Measurements from ENCODE around the gene GGA1. TPM values are rescaled to one million over a fixed set of nuclear protein-coding genes. Genes with fewer than 3 reads are reported as not detected.

Gene GGA1
- total RNA-seq, 1 experiment from 2014 or later, result 36.5 TPM

DNA sequence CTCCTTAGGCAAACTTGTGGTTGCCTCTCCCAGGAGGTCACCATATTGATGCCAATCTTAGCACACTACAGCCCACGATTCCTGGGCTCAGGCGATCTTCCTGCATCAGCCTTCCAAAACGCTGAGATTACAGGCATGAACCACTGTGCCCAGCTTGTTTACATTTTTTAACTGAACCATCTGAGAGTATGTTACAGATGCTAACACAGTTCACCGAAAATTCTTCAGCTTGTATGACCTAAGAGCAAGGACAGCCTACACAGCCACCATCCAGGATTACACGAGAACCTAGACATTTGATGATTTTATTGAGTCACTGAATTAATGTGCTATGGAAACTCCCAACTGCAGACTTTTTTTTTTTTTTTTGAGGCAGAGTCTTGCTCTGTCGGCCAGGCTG, 61.0 kb downstream of the GGA1 start:
- DNase-seq (ENCODE audit: extremely low read depth, low read depth), result no peak

DNA sequence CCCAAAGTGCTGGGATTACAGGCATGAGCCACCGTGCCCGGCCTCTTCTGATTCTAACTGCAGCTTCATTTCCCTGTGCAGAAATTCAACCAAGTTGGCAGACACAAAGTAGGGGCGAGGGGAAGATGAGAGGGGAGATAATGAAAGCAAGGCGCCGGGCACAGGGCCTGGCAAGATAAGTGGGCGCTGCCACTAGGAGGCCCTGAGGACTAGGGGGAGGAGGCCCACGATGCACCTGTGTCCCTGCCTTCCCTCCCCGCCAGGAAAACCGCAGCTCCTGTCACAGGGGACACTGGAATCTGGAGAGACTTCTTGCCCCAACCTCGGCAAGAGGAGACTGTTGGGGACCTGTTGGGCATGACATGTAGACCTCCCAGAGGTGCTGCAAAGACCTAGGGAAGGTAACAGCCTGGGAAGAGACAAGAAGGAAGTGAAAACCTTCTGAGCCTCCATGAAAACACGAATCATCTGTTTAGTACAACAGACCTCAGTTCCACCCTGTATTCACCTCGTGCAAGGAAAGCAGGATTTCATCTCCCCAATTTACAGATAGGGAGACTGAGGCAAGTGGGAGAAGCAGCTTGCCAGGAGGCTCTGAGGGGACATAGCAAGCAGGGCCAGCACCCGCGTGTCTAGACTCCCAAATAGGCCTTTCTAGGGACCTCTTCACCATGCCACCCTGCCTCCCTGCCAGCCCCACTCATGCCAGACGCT, 63.7 kb downstream of the GGA1 start:
- DNase-seq (ENCODE audit: extremely low read depth, low read depth), result no peak

DNA sequence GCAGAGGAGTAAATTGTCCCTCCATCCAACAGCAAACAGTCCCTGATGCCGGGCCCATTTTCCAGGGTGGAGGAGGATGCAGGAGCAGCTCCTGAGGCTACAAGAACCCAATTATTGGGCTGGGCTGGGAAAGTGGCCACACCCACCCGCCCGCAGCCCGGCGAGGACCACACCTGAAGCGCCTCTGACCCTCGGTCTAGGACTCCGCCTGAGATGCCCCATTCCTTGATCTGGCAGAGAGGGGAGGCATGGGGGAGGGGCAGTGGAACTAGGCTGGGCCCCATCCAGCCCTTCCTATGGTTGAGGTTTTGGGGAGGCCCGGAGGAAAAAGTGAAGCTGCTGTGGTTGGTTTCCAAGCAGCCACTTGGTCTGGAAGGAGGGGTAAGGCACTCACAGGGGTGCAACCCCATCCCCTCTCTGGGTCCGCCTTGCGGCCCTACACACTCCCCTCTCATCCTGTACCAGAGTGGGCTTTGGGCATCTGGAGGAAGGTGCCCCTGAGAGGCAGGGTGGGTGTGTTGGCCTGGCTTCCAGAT, 64.4 kb downstream of the GGA1 start:
- DNase-seq (ENCODE audit: extremely low read depth, low read depth), result no peak

DNA sequence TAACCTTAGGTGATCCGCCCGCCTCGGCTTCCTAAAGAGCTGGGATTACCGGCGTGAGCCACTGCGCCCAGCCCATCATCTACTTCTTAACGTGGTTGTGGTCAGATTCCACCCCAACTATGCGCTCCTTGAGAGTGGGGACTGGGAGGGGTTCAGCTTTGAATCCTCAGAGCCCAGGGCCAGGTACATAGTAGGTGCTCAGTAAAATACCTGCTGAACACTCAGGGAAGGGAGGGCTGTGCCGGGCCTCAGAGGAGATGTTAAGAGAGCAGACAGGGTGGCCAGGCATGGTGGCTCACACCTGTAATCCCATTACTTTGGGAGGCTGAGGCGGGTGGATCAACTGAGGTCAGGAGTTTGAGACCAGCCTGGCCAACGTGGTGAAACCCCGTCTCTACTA, 65.6 kb downstream of the GGA1 start:
- DNase-seq (ENCODE audit: extremely low read depth, low read depth), result no peak

DNA sequence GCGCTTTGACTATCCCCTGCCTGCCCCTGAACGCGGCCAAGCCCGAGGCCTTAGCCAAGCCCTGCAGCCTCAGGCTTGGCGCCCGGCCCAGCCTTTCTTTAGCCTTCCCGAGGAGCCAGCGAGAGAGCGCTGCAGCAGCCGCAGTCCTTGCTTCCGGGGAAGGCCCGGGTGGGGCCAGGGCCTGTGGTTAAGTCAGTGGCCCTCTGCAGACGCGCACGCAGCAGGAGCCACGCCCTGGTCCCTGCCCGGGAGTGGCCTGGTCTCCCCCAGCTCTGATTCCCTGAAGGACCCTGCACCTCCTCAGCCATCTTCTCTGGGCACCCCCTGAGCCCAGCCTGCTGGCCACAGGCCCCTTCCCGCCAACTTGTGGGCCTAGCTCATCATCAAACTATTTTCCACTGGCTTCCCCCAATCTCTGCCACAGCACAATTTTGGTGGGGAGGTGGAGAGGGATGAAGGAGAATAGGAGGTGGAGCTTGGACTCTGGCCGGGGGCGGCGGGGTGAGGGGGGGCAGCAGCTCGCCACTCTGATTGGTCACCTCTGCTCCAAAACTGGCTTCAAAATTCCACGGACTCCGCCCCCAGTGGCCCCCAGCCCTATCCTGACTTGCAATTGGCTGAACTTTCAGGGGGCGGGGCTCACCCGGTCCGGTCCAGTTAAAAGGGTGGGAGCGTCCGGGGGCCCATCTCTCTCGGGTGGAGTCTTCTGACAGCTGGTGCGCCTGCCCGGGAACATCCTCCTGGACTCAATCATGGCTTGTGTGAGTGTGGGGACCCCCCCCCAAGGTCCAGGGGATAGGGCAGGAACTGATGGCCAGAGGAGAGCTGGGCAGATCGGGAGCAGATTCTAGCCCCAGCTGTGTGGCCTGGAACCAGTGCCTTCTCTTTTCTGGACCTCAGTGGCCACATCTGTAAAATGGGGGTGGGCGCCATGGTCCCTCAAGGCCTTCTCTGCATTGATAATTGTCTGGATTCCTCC, 66.6 kb downstream of the GGA1 start, which contains the start of gene LGALS1:
TSS of gene LGALS1 (plus strand) at position 686 of the 979 bp plus-strand sequence. CDS start at position 753, 67 bp downstream.
- DNase-seq (ENCODE audit: extremely low read depth, low read depth), result peak; percentile 88

DNA sequence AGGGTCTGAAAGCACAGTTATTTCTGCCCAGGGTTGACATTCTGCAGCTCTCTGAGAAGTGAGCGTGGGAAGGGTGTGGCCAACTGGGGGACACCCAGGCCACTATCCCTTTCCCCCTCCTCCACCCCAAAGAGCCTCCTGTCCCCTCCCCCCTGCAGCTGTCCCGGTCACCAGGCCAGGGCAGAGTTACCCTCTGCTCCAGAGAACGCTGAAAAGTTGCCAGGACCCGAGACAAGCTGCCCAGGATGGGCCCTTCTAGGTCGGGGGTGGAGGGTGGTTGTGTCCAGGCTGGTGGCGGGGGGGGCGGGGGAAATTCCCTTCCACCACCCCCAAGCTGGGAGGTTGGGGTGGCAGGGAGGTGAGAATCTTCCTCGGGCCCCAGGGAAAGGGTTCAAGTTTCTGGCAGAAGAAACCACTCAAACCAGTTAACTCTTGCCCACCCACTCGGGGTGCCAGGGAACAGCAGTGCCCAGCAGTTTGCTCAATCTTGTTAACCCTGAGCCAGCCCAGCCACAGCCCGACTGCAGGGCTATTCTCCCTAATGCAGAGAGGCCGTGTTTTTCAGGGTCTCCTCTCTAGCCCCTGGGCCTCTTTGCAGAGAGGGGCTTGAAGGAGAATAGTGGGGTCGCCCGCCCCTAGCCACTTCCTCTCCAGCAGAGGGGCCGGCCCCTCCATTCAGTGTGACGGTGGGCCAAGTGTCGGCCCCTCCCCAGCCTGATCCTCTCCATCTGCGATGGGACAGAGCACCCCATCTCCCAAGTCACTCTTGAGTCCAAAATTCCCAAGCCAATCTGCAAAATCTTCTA, 67.5 kb downstream of the GGA1 start:
- DNase-seq (ENCODE audit: extremely low read depth, low read depth), result no peak

DNA sequence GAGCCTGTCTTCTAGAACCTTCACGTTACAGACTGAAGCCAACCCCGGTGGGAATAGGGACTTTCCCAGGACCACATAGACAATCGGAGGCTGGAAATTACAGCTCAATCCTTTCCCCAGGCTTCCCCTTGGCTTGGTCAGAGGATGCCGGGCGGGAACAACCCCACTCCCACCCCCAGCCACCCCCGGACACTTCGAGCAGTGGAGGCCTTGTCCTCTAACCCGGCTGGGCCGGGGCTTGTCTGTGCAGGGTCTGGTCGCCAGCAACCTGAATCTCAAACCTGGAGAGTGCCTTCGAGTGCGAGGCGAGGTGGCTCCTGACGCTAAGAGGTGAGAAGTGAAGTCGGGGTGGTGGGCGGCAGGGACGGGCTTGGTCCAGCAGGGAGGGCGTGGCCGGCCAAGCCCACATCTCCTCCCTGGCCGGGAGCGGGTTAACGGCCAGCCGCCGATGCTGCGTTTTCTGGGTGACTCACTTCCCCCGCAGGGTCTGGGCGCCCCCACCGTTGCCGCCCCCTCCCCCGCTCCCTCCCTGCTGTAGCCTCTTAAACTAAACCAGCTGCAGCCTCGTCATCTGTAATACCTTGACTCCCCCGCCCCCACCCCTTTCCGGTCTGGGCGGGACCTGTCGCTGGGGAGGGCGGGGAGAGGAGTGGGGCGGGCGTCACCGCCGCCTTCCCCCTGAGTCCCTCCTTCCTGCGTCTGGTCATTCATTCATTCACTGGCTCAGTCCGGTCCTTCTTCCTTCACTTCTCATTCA, 68.3 kb downstream of the GGA1 start:
- peak; percentile 75 for DNase-seq (ENCODE audit: extremely low read depth, low read depth)

DNA sequence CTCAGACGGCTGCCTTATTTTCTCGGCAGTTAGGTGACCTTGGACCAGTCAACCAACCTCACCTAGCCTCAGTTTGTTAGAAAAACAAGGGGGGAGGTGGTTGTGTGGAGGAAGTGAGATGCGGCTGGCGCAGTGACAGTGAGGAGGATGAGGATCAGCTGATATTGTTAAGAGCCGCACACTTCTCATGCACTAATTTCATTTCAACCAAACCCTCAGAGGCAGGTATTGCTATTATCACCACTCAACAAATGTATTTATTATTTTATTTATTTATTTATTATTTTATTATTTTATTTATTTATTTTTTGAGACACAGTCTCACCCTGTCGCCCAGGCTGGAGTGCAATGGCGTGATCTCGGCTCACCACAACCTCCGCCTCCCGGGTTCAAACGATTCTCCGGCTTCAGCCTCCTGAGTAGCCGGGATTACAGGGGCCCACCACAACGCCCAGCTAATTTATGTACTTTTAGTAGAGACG, 68.9 kb downstream of the GGA1 start:
- DNase-seq (ENCODE audit: extremely low read depth, low read depth), result no peak

DNA sequence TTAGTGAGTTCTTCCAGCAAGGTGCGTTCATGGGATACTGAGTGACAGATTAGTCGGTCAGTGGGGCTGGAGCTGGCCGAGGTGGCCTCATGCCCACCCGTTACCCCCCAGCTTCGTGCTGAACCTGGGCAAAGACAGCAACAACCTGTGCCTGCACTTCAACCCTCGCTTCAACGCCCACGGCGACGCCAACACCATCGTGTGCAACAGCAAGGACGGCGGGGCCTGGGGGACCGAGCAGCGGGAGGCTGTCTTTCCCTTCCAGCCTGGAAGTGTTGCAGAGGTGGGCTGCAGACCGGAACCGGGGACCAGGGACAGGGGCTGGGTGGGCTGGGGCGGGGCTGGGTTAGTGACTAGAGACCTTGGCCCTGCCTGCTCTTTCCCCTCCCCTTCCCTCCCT, 69.7 kb downstream of the GGA1 start:
- no peak for DNase-seq (ENCODE audit: extremely low read depth, low read depth)

DNA sequence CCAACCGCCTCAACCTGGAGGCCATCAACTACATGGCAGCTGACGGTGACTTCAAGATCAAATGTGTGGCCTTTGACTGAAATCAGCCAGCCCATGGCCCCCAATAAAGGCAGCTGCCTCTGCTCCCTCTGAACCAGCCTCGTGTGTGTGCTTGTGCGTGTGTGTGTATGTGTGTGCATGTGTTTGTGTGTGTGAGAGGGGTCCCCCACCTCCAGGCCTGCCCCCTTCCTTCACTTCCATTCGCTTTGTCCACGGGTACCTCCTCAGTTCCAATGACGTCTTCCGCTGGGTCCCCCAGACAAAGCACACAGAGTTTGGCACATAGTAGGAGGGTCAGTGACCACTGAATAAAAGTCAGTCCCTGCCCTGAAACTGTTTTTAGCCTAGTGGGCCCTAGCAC, 71.0 kb downstream of the GGA1 start:
- DNase-seq (ENCODE audit: extremely low read depth, low read depth), result no peak

DNA sequence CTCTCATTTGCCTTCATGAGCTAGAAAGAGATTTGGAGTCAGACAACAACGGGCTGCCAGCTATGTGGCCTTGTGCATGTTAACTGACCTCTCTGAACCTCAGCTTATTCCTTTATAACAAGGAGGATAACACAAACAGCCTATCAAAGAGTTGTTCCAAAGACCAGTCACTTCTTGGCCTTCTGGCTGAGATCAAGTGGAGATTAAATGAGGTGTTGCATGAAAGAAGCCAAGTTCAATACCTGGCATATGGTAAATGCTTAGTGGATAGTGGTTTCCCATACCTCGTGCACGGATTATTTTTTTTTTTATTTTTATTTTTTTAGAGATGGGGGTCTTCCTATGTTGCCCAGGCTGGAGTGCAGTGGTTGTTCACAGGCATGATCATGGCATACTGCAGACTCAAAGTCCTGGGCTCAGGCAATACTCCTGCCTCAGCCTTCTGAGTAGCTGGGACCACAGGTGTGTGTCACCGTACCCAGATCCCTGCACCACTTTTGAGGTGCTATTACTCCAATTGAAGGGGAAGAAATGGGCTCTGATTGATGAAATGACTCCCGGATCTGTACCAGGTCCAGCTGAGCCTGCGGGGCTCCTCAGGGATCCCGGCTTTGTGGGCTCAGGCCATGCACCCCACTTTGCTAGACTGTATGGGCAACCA, 71.7 kb downstream of the GGA1 start:
- DNase-seq (ENCODE audit: extremely low read depth, low read depth), result no peak

DNA sequence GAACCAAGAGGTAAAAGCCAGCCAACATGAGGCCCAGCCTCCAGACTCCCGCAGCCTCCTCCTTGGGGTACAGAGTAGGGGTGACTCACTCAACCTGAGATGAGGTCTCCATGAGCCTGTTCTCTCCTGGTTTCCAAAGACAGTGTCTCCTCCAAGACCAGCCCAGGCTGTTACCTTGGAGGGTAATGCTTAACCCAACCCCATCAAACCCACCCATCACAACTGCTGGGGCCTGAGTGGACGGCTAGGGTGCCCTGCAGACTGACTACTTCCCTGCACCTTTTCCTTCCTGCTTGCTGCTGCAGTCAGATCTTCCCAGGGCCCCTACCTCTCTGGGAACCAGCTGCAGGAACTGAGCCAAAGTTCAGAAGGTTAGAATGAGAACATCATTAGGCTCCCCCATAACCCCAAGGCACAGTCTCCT, 72.4 kb downstream of the GGA1 start:
- DNase-seq (ENCODE audit: extremely low read depth, low read depth), result no peak

DNA sequence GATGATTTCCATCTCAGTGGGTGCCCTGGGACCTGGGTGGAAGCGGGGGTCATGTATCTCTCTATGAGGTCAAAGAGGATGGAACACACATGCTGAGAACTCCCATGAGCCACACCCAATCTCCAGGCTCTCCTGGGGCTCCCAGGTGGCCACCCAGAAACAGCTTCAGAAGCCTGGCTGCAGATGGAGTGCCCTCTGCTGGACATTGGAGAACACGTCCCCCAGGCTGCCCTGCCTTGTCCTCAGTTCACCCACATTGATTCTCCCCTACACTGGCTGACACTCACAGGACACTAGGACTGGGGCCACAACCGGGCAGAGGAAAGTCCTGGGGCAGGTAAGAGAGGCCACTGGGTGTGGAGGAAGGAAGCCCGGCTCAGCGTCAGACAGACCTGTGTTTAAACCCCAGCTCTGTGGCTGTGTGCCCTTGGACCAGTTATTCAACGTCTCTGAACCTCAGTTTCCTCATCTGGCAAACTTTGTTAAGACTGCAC, 73.0 kb downstream of the GGA1 start:
- DNase-seq (ENCODE audit: extremely low read depth, low read depth), result peak; percentile 67

Small RNAs within 50 kb of the gene (small RNA-seq; reads per million reads assigned to genes)
- gene RF00017 (0 reads per million in 2 experiments), gene RN7SL385P (0 reads per million in 2 experiments)

Other genes with a start within 250 kb of the GGA1 start
- gene ELFN2, start 181.4 kb upstream of the GGA1 start, total RNA-seq (2014; rRNA removed; shearing (Covaris generic)), result 0.02 TPM in 1 of 2 replicates, not detected in the other
- not detected in 2 replicates for gene MFNG, start 122.5 kb upstream of the GGA1 start, total RNA-seq (2014; rRNA removed; shearing (Covaris generic))
- gene CARD10, start 89.4 kb upstream of the GGA1 start, total RNA-seq (2014; rRNA removed; shearing (Covaris generic)), result 3.1 and 4.7 TPM in 2 replicates
- gene CDC42EP1, start 48.4 kb upstream of the GGA1 start, total RNA-seq (2014; rRNA removed; shearing (Covaris generic)), result 43.7 and 59.0 TPM in 2 replicates
- gene LGALS2, start 28.7 kb upstream of the GGA1 start, total RNA-seq (2014; rRNA removed; shearing (Covaris generic)), result not detected in 2 replicates
- 1.7 and 2.9 TPM in 2 replicates for gene SH3BP1, start 30.8 kb downstream of the GGA1 start, total RNA-seq (2014; rRNA removed; shearing (Covaris generic))
- gene PDXP, start 49.9 kb downstream of the GGA1 start, total RNA-seq (2014; rRNA removed; shearing (Covaris generic)), result 27.1 and 37.5 TPM in 2 replicates
- gene LGALS1, start 66.8 kb downstream of the GGA1 start, total RNA-seq (2014; rRNA removed; shearing (Covaris generic)), result 742 and 842 TPM in 2 replicates
- 39.7 and 42.2 TPM in 2 replicates for gene NOL12, start 77.5 kb downstream of the GGA1 start, total RNA-seq (2014; rRNA removed; shearing (Covaris generic))
- gene TRIOBP, start 88.2 kb downstream of the GGA1 start, total RNA-seq (2014; rRNA removed; shearing (Covaris generic)), result 16.1 and 17.9 TPM in 2 replicates
- 4.0 and 5.6 TPM in 2 replicates for gene GCAT, start 199.1 kb downstream of the GGA1 start, total RNA-seq (2014; rRNA removed; shearing (Covaris generic))
- gene GALR3, start 214.5 kb downstream of the GGA1 start, total RNA-seq (2014; rRNA removed; shearing (Covaris generic)), result not detected in 2 replicates
- 8.1 and 8.4 TPM in 2 replicates for gene ANKRD54, start 235.5 kb downstream of the GGA1 start, total RNA-seq (2014; rRNA removed; shearing (Covaris generic))
- 270 and 290 TPM in 2 replicates for gene EIF3L, start 240.6 kb downstream of the GGA1 start, total RNA-seq (2014; rRNA removed; shearing (Covaris generic))

Data from NCI-H460 (cell line).